Measurements from ENCODE around the gene NRCAM.
"Not testable (repeated sequence)": the region's sequence is repeated elsewhere in the genome, so short reads cannot be mapped to it uniquely, and the experiment has no call there.

NRCAM gene

DNA sequence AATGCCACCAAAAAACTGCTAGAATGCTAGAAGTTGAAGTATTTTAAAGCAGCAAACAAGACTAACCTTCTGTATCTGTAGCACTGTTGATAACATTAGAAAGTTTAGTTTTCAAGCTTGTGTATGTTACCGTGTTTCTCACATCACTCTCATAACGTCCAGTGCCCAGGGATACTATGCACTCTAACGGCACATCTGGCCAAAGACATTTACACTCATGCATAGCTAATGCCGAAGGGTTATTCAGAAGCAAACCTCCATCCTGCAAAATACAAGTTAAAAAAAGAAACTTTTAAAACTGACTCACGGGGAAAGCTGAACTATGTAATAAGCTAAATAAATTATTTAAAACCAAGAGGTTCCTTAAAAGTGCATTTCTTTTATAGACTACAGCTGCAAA lies 22.9 kb upstream of the NRCAM start:
- no peak overlapping the region for H3K27ac Mint-ChIP-seq

DNA sequence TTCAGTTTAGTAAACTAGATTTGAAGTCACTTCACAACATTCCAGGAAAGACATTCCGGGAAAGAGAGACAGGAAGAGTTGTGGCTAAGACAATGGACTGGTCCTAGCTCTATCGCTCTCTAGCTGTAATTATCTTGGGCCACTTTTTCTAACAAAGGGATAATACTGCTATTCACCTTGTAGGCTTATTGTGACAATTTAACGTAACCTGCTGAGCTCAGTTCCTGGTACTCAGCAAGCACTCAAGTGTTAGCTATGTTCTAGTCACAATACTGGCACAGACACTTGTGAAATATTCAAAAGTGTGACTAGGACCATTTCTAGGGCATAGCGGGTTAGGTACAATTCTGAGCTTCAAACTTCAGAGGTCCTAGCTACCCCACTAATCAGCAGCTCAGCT lies 12.0 kb upstream of the NRCAM start:
- H3K4me1 Mint-ChIP-seq (ENCODE audit: low read depth), result no peaks in the 10 kb centered on the region
- H3K27ac Mint-ChIP-seq, result no peak overlapping the region

More for the DNA sequence above, 22.9 kb upstream of the NRCAM start:
- no peaks in the 10 kb centered on the region for H3K4me1 Mint-ChIP-seq (ENCODE audit: low read depth)
- peaks cover 74% of the 10 kb centered on the region for H3K36me3 Mint-ChIP-seq (ENCODE audit: low read depth)
- intact Hi-C loops (cut with micrococcal nuclease), result no loop called here
- no peaks in the 10 kb centered on the region for H3K9me3 Mint-ChIP-seq
- H3K27me3 Mint-ChIP-seq, result no peaks in the 10 kb centered on the region
- H3K4me3 Mint-ChIP-seq, result no peak overlapping the region

GRCh38 chr7:108467391-108467790 lies 11.2 kb upstream of the NRCAM start:
- no peak overlapping the region for H3K4me3 Mint-ChIP-seq
- no peaks in the 10 kb centered on the region for H3K9me3 Mint-ChIP-seq
- peaks cover 10% of the 10 kb centered on the region for H3K27me3 Mint-ChIP-seq
- intact Hi-C loops (cut with micrococcal nuclease), result no loop called here
- no peak overlapping the region for H3K27ac Mint-ChIP-seq
- H3K4me1 Mint-ChIP-seq (ENCODE audit: low read depth), result no peaks in the 10 kb centered on the region
- peaks cover 9% of the 10 kb centered on the region for H3K36me3 Mint-ChIP-seq (ENCODE audit: low read depth)

More for the DNA sequence above, 12.0 kb upstream of the NRCAM start:
- Mint-ChIP-seq H3K4me3 (no peak overlapping the region), H3K9me3 (no peaks in the 10 kb centered on the region), H3K27me3 (peaks cover 5% of the 10 kb centered on the region), H3K36me3 (ENCODE audit: low read depth) (peaks cover 16% of the 10 kb centered on the region)
- intact Hi-C loops (cut with micrococcal nuclease), result no loop called here

DNA sequence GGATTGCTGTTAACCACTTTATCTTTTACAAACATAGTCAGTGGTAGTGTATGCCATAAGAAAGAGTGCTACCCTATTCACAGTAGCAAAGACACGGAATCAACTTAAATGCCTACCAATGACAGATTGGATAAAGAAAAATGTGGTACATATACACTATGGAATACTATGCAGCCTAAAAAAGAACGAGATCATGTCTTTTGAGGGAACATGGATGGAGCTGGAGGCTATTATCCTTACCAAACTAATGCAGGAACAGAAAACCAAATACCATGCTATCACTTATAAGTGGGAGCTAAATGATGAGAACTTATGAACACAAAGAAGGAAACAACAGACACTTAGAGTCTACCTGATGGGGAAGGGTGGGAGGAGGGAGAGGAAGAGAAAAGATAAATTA lies 10.1 kb upstream of the NRCAM start:
- H3K36me3 Mint-ChIP-seq (ENCODE audit: low read depth); H3K9me3 Mint-ChIP-seq; H3K4me1 Mint-ChIP-seq (ENCODE audit: low read depth); H3K4me3 Mint-ChIP-seq; H3K27ac Mint-ChIP-seq; intact Hi-C loops (cut with micrococcal nuclease): not testable (repeated sequence)
- H3K27me3 Mint-ChIP-seq, result peaks cover 16% of the 10 kb centered on the region

GRCh38 chr7:108464743-108465142 lies 8.5 kb upstream of the NRCAM start:
- Mint-ChIP-seq H3K9me3 (no peaks in the 10 kb centered on the region), H3K27me3 (peaks cover 28% of the 10 kb centered on the region), H3K4me1 (ENCODE audit: low read depth) (no peaks in the 10 kb centered on the region), H3K27ac (no peak overlapping the region), H3K4me3 (no peak overlapping the region), H3K36me3 (ENCODE audit: low read depth) (no peaks in the 10 kb centered on the region)
- intact Hi-C loops (cut with micrococcal nuclease), result no loop called here

- Mint-ChIP-seq H3K9me3 (no peaks in the 10 kb centered on the region), H3K27ac (no peak overlapping the region), H3K4me1 (ENCODE audit: low read depth) (no peaks in the 10 kb centered on the region), H3K27me3 (peaks cover 37% of the 10 kb centered on the region), H3K36me3 (ENCODE audit: low read depth) (no peaks in the 10 kb centered on the region), H3K4me3 (no peak overlapping the region)
- intact Hi-C loops (cut with micrococcal nuclease), result no loop called here
These were observed 7.4 kb upstream of the NRCAM start for GRCh38 chr7:108463613-108464012.

- intact Hi-C loops (cut with micrococcal nuclease), result no loop called here
- H3K27ac Mint-ChIP-seq, result no peak overlapping the region
- no peaks in the 10 kb centered on the region for H3K4me1 Mint-ChIP-seq (ENCODE audit: low read depth)
- no peak overlapping the region for H3K4me3 Mint-ChIP-seq
- H3K27me3 Mint-ChIP-seq, result peaks cover 52% of the 10 kb centered on the region
- H3K36me3 Mint-ChIP-seq (ENCODE audit: low read depth), result no peaks in the 10 kb centered on the region
- no peaks in the 10 kb centered on the region for H3K9me3 Mint-ChIP-seq
These were observed 5.6 kb upstream of the NRCAM start for GRCh38 chr7:108461840-108462239.

- intact Hi-C loops (cut with micrococcal nuclease), result no loop called here
- Mint-ChIP-seq H3K36me3 (ENCODE audit: low read depth) (no peaks in the 10 kb centered on the region), H3K9me3 (no peaks in the 10 kb centered on the region), H3K4me3 (no peak overlapping the region), H3K27me3 (peaks cover 57% of the 10 kb centered on the region), H3K4me1 (ENCODE audit: low read depth) (peaks cover 2% of the 10 kb centered on the region), H3K27ac (no peak overlapping the region)
These were observed 4.7 kb upstream of the NRCAM start for GRCh38 chr7:108460964-108461363.

- Mint-ChIP-seq H3K9me3 (no peaks in the 10 kb centered on the region), H3K27me3 (peaks cover 65% of the 10 kb centered on the region)
These were observed 3.8 kb upstream of the NRCAM start for GRCh38 chr7:108459922-108460551.

GRCh38 chr7:108457871-108458270 lies 1.6 kb upstream of the NRCAM start:
- intact Hi-C loops (cut with micrococcal nuclease), result no loop called here
- no peaks in the 10 kb centered on the region for H3K9me3 Mint-ChIP-seq
- peaks cover 79% of the 10 kb centered on the region for H3K27me3 Mint-ChIP-seq
- peaks cover 11% of the 10 kb centered on the region for H3K4me1 Mint-ChIP-seq (ENCODE audit: low read depth)
- no peaks in the 10 kb centered on the region for H3K36me3 Mint-ChIP-seq (ENCODE audit: low read depth)
- H3K4me3 Mint-ChIP-seq, result no peak overlapping the region
- H3K27ac Mint-ChIP-seq, result no peak overlapping the region

More at GRCh38 chr7:108459922-108460551, 3.8 kb upstream of the NRCAM start:
- no peak overlapping the region for H3K27ac Mint-ChIP-seq
- intact Hi-C loops (cut with micrococcal nuclease), result no loop called here
- H3K36me3 Mint-ChIP-seq (ENCODE audit: low read depth), result no peaks in the 10 kb centered on the region
- peaks cover 5% of the 10 kb centered on the region for H3K4me1 Mint-ChIP-seq (ENCODE audit: low read depth)
- H3K4me3 Mint-ChIP-seq, result no peak overlapping the region

DNA sequence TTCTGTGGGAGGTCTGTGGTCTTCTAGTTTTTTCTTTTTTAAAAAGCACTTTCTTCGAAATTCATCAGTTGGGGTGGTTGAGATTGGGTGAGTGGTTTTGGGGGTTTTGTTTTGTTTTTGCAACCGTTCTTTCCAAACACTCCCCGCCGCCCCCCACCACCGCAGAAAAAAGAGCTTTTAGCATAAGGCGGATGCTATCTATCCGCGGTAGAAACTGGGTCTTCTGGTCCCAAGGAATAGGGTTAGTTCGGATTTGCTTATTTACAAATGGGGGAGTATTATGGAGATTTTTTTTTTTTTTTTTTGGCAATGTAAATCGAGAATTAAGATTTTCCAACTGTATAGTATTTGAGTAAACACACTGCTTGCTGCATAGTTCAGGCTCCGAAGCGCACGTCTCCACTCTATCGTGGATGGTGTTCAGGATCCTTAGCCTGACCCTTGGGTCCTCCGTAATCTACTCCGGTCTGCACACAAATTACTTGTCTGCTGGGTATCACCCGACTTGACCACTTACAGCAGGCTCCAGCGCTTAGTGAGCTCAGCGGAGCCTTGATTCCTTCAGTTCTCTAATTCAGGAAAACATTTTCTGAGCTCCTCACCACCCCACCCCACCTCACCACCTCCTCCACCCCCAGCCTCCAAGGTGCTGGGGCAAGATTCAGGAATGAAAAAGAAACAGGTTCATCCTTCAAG lies 757 bp upstream of the NRCAM start:
- peaks cover 11% of the 10 kb centered on the region for H3K4me1 Mint-ChIP-seq (ENCODE audit: low read depth)
- no peaks in the 10 kb centered on the region for H3K9me3 Mint-ChIP-seq
- peaks cover 79% of the 10 kb centered on the region for H3K27me3 Mint-ChIP-seq
- no peak overlapping the region for H3K4me3 Mint-ChIP-seq
- H3K27ac Mint-ChIP-seq, result no peak overlapping the region
- intact Hi-C loops (cut with micrococcal nuclease), result no loop called here
- H3K36me3 Mint-ChIP-seq (ENCODE audit: low read depth), result no peaks in the 10 kb centered on the region

DNA sequence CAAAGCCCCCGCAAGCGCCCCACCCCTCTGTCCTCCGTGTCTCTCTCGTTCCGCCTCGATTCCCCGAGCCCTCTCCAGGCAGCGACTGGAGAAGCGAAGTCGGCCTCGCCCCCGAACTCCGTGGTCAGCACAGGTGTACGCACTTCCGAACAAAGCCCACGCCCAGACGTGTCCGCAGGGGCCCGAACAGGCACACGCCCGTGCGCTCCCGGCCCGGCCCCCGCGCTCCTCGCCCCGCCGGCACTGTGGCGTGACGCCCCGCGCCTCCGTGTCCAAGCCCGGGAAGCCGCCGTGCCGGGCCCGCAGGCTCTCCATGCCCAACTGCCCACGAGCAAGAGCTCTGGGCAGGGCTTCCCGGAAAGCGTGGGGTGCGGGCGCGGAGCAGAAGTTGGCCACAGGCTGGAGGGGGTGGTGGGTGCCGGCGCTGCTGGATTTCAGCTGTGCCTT lies 662 bp downstream of the NRCAM start:
- Mint-ChIP-seq H3K27ac (no peak overlapping the region), H3K4me1 (ENCODE audit: low read depth) (peaks cover 11% of the 10 kb centered on the region), H3K36me3 (ENCODE audit: low read depth) (no peaks in the 10 kb centered on the region), H3K4me3 (peak overlapping the region; percentile 69), H3K27me3 (peaks cover 78% of the 10 kb centered on the region), H3K9me3 (no peaks in the 10 kb centered on the region)
- intact Hi-C loops (cut with micrococcal nuclease), result no loop called here

- Mint-ChIP-seq H3K36me3 (ENCODE audit: low read depth) (no peaks in the 10 kb centered on the region), H3K27ac (no peak overlapping the region)
These were observed 1.3 kb downstream of the NRCAM start for GRCh38 chr7:108454674-108455550.

GRCh38 chr7:108454317-108454673 lies 1.9 kb downstream of the NRCAM start:
- Mint-ChIP-seq H3K27ac (no peak overlapping the region), H3K36me3 (ENCODE audit: low read depth) (no peaks in the 10 kb centered on the region), H3K9me3 (no peaks in the 10 kb centered on the region), H3K4me1 (ENCODE audit: low read depth) (peaks cover 11% of the 10 kb centered on the region), H3K27me3 (peaks cover 74% of the 10 kb centered on the region), H3K4me3 (no peak overlapping the region)
- intact Hi-C loops (cut with micrococcal nuclease), result no loop called here

More at GRCh38 chr7:108454674-108455550, 1.3 kb downstream of the NRCAM start:
- Mint-ChIP-seq H3K4me3 (peak overlapping the region; percentile 69), H3K4me1 (ENCODE audit: low read depth) (peaks cover 11% of the 10 kb centered on the region), H3K27me3 (peaks cover 75% of the 10 kb centered on the region), H3K9me3 (no peaks in the 10 kb centered on the region)
- intact Hi-C loops (cut with micrococcal nuclease), result no loop called here

All from dendritic cell treated with granulocyte-macrophage colony-stimulating factor and Interleukin-4, amounts not matched to agents 40 ng/mL and 50 ng/mL, for 4 days (primary cell).